HS-27A (cell line): Measurements from ENCODE around the gene PRXL2A.
"Not testable (repeated sequence)": the region's sequence is repeated elsewhere in the genome, so short reads cannot be mapped to it uniquely, and the experiment has no call there.

Experiments used
- DNase-seq: peaks from one replicate; pipeline ENCODE4 v3.0.0-alpha.2; 2012; ENCODE audit warnings: low read depth, missing footprints

PRXL2A gene

DNA sequence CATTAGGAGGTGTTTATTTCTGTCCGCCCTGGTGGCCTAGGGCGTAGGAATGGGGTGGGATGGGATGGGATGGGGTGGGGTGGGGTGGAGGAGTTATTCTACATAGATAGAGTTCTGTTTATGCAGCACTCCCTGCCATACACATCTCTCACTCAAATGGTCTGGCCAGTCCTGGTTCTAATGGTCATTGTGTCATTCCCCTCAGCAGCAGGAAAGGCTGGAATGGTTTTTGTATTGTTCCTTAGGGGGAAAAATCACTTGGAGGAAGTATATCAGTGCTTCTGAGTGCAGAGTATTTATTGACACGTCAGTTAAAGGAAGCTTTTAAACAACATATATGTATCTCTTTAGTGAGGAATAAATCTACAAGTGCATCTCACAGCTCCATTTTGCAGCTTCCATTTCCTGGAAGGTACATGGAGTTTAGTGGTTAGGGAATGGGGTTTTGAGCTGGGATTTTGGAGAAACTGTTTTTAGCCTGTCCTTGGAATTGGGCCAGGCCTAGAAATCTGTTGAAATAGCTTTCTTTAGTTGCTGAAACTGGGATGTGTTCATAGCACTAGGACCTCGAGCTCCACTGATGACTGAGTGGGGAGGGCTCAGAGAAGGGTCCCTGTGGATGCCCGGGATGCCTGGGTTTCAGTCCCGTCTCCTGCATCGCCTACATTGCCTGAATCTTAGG lies 54.1 kb downstream of the PRXL2A start:
- no peak for DNase-seq

DNA sequence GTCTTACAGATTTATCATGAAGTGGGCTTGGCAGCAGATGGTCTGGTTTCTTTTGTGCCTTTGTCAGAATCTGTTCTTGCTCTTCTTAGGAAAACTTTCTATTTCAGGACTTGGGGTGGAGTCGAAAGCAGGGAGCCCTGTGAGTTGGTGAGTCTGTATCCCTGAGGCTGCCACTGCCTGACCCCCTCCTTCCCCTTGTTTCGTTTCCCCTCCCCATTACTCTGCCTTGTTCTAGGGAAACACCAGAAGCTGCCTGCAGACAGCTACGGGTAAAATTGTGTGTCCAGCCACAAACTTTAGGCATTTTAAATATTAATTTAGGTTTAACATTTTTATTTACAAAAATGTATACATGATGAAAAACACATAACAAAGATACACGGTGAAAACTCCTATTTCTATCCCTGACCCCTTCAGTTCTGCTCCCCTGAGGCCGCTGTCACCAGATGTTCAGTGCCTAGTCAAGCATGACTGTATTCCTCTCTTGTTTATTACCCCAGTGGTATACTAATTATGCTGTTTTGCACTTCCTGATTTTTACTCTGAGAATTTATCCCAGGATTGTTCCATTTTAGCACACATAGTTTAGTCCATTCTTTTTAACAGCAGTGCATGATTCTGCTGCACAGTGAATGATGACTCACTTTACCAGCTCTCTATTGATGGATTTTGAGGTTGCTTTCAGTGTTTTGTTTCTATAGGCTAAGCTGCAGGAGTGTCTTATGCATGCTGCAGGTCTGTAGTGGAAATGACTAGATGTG lies 54.8 kb downstream of the PRXL2A start:
- no peak for DNase-seq

DNA sequence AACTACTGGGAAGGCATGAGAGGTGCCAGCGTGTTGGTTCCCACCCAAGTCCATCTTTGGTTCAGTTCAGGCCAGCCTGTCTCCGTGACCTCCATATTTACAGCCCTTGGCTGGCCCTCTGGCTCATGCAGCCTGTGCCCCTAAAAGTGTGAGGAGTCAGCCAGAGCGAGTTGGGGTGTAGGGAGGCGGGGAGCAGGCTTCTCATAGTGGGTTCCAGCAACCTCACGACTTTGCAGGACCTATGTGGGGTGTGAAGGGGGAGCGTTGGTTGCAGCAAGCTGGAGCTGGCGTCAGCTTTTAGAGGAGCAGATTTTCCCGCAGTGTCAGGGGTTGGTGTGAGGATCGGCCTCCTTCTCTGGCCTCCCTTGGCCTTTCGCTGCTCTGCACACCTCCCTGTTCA lies 55.5 kb downstream of the PRXL2A start:
- DNase-seq = no peak

DNA sequence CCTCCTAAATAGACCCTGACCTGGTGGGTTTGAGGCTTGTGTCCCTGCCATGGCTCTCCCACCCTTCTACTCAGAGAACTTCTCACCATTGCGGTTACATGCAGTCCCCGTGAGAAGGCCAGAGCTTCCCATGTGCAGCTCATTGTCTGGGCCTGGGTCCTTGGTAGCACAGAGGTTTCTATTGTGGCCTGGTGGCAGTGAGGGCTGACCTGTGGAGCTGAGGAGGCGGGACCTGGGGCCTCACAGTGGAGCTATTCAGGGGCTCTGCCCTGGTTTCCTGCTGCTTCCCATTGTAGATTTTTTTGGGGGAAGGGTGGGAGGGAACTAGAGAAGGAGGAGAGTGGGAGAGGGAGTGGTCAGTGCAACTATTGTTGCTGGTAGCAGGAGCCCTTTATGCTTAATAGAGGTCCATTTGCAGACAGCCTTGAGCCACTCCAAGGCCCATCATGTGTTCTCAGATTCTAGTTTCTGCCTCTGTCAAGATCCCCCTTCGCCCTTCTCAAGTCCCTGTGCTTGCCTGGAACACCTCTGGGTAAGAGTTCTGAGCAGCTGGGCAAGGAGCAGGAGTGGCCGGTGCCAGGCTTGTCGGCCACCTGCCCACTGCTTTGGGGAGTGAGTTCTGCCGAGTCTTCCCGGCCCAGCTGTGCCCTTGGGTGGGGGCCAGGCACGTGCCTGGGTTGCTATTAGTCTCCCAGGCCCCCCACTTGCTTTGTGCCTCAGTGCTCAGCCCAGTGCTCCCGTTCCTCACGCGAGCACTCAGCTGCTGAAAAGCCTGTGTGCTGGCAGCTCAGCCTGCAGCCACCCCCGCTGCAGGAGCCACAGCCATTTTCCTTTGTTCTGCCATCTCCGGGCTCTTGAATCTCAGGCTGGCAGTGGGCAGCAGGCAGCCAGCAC lies 56.5 kb downstream of the PRXL2A start:
- DNase-seq = no peak

DNA sequence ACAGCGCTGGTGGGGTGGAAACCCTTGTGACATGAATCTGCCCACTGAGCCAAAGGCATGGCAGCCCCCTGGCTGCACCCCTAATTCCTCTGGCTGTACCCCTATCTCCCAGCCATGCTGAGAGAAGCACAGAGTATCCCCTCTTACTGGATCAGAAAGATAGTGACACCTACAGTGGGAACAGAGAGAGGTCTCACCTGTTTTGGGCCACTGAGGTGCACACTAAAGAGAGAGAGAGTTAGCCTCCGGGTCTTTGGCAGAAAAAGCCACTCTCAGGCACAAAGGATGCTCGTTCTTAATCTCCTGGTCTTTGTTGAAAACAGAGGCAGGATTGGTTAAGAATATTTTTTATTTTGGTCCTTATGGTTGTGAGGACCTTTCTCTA lies 57.1 kb downstream of the PRXL2A start:
- no peak for DNase-seq

DNA sequence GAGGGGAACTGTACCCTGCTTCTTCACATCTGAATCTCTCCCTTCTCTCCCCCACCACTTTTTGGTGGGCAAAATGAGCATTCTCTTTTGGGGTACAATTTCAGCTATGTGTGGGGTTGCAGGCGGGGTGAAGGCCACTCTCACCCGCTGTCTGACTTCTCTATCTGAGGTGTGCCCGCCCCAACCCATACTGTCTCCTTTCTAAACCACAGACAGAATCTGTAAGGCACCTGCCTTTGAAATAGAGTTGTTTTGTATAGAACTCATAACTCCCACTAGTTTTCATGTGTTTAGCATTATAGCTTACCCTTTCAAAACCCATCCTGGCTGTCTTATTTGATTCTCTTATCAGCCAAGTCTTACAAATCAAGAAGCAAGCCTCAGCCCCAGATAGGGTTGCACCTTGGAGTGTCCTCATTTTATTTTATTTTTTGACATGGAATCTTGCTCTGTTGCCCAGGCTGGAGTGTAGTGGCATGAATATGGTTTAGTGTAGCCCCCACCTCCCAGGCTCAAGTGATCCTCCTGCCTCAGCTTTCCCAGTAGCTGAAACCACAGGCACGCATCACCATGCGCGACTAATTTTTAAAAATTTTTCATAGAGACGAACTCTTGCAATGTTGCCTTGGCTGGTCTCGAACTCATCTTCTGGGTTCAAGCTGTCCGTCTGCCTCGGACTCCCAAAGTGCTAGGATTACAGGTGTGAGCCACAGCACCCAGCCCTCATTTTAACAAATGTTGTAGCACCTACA lies 57.7 kb downstream of the PRXL2A start:
- no peak for DNase-seq

DNA sequence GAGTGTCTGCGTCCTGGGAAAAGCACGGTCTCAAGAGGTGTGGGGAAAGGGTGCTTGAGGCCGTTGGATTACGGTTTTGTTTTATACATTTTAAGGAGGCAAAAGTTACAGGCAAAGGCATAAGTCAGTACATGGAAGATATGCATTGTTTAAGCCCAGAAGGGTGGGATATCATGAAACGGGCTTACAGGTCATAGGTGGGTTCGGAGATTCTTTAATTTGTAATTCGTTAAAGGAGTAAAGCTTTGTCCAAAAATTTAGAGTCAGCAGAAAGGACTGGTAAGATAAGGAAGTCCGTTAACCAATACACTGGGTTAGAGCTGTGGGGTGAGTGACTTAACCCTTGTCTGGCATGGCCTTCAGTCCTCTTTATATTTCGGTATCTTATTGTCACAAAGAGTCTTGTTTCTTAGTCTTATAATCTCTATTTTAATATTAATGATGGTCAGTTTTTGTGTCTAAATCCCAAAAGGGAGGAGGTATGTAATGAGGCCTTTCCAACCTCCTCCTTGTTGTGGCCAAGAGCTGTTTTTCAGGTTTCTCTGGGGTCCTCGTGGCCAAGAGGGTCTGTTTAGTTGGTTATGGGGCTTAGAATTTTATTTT lies 58.5 kb downstream of the PRXL2A start:
- DNase-seq = no peak

DNA sequence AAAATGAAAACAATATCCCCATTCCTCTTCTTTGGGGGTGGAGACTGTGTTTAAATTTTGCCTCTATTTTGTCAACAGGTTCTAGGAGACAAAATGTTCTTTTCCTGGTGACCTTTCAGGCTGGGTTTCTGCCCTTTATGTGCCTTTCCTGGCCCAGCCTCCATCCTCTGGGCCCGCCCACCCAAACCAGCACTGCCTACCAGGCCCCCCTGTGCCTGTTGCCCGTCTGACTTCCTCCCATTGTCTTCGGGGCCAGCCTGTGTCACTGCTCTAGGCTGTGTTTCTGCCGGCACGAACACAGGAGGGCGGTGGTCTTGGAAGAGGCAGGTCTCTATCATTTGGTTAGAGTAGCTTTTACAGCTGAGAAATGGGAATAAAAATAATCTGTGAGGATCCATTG lies 59.7 kb downstream of the PRXL2A start:
- DNase-seq = no peak

DNA sequence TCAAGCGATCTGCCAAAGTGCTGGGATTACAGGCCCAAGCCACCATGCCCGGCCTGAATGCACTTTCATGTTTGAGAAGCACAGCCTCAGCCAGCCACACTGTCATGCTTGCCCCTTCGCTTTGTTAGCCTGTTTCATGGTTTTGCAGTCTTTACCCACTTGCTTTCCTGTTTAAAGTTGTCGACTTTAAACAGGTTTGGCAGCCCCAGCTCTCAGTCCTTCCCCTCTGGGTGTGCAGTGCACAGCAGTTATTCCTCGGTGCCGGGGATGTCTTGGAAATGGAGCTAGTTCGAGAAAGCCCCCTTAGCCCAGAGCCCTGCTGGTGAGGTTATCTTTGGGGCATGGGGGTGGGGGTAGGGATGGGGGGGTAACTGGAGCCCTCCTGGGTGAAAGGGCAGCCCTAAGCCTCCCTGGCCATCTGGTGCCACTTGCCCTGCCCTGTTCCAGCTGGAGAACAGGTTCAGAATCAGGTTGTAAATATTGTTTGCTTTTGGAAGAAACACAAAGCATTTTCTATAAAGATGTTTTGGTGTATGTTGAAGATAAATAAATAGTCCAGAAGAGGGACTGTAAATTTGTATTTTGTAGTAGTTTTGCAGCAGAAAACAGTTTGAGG lies 60.6 kb downstream of the PRXL2A start:
- DNase-seq = no peak

DNA sequence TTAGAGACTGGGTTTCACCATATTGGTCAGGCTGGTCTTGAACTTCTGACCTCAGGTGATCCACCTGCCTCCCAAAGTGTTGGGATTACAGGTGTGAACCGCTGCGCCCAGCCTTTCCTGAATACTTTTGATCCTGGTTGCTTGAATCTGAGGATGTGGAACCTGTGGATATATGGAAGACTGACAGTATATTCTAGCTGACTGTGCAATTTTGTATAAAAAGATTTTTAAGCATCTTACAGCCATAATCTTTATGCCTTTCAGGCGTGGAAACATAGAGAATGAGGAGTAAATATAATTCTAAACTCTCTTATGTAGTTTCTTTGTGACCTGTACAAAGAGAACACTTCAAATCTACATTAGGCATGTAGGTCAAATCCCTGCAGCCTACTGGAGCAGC lies 61.9 kb downstream of the PRXL2A start:
- DNase-seq = no peak

DNA sequence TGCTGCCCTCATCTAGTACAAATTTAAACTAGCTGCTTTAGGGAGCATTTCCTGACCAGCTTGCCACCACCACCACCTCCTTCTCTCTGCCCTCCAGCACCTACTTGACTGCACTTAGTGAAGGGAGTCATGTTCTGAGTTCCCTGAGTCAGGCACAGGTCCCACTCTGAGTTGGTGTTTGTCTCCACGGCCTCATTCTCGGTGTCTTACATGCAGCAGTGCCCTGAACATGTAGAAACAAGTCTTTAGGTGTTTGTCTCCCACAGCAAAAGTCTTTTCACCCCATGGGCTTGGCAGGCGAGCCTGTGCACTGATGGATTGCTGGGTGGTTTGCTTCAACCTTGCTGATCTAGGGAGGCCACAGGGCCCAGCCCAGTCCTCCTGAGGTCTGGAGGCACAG lies 62.6 kb downstream of the PRXL2A start:
- DNase-seq = no peak

DNA sequence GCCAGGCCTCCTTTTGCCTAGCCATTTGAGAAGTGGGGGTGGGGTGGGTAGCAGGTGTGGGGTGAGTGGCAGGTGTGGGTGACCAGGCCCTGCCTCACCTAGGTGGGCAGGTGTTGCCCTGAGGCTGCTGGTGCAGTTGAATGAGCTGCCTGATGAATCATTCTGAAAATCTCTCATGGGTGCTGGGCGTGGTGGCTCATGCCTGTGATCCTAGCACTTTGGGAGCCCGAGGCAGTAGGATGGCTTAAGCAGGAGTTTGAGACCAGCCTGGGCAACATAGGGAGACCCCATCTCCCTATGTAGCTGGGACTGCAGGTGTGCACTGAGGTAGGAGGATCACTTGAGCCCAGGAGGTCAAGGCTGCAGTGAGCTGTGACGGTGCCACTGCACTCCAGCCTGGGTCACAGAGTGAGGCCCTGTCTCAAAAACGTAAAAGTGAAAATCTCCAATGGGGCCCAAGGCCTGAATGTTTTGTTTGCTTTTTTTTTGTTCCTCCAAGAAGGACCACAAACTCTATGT lies 63.4 kb downstream of the PRXL2A start:
- DNase-seq = no peak

DNA sequence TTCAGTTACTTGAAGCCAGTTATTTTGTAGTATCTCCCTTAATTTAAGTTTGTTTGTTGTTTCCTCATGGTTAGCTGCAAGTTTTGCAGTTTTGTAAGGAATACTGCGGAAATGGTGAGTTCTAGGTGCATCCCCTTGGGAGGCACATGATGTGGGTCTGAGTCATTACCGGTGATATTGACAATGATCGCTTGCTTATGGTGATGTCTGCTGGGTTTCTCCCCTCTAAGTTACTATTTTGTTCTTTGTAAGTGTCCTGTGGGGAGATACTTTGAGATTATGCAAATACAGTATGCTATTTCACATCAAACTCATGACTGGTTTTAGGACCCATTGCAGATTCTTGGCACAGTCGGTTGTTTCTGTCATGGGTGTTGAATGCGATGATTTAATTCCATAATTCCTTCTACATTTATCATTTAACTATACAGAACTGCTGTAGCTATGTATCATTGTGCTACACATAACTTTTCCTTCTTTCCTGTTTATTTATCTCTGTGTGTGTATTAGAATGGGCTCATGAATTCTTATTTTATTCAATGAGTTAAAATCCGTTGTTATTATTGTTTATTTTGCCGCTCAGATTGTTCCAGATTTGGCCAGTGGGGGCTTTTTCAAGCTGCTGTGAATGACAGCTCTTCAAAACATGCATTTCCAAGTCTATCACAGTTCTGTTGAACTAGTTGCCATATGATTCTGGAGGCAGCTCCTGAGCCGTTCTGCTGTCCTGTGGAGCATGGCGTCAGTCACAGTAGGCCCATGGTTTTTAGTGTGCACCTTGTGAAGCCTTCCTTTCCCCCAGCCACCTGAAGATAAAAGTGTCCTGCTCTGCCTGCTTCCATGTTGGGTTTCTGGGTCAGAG lies 64.1 kb downstream of the PRXL2A start:
- DNase-seq = no peak

DNA sequence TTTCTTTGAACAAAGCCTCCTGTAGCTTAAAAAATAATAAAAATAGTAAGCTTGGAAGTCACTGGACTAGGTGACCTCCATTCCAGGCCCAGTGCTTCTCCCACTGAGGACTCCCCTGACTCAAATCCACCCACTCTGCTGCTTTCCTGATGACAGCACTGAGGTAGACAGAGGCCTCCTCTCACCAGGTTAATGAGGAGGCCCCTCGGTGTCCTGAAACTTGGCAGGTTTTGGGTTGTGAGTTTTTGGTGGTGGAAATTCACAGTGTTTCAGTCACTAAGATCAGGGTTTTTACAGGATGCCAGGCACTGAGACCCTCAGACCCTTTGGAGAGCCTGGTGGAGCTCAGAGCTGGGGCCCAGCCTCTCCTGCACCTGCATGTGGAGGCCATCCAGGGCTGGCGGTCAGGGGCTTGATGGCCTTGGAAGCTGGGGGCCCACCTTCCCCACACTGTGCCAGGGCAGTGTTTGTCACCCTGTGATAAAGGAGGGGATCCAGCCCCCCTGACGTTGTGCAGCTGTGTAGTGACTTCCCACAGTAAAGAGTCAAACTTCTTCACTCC lies 64.8 kb downstream of the PRXL2A start:
- DNase-seq = no peak

DNA sequence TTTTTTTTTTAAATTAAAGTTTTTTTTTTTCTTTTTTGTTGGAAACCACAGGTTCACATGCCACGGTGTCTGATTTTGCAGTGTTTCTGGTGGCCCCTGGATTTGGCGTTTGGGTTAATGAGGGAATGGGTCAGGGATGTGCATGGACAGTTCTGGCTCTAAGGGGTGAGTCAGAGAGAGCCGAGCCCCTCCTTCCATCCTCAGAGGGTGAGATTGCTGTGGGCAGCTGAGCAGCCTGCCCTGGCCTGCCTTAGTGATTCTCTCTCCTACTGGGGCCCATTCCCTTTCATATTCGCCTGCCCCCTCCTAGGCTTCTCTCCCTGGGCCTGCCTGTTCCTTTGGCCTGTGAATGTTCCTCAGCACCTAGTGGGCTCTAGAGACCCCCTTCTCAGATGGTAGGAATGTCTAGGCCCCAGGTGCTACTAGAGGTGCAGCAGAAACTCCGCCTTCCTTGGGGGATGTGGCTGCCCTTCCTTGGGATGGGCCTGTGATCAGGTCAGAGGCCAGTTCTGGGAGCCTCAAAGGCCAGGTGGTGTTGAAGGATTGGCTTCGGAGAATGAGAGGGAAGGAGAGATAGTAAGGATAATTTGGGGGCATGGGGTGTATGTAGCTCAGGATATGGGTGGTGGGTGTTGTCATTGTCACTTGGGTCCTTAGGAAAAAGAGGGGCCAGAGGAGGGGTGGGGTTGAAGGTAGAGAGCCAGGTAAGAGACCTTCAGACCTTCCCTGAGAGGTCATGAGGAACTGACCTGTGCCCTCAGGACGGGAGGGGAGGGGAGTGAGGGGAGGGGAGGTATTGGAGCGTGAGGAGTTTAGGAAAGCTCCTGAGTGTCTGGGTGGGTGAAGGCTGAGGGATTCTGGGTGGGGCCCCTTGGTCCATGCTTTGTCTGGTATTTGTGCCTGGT lies 65.6 kb downstream of the PRXL2A start:
- no peak for DNase-seq

DNA sequence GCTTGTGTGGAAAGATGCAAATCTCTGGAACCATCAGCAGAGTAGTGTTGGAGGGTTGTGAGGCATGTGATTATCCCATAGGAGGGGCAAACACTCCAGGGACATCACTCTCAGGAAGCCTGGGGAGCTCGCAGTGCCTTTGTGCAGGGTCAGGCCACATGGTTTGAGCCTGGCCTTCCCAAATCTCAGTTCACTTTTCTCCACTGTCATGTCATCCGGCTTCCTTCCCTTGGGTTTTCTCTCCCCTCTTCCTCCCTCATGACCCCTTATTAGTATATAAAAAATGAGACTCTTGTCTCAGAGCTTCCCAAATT lies 66.2 kb downstream of the PRXL2A start:
- no peak for DNase-seq

DNA sequence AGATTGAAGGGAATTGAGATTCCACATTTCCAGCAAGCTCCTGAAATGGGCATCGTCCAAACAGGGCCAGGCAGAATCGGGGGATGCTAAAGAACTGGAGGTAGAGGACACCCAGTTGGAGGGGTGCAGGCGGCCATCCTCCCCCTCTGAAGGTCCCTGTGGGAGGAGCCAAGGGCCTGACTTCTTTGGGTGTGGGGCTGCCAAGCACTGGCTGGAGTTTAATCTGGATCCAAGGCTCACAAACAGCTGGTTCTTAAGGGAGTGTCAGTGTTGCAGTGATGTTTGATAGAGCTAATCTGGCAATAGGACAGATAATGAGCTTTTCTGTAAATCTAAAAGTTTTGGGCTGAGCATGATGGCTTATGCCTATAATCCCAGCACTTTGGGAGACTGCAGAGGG lies 66.6 kb downstream of the PRXL2A start:
- no peak for DNase-seq

DNA sequence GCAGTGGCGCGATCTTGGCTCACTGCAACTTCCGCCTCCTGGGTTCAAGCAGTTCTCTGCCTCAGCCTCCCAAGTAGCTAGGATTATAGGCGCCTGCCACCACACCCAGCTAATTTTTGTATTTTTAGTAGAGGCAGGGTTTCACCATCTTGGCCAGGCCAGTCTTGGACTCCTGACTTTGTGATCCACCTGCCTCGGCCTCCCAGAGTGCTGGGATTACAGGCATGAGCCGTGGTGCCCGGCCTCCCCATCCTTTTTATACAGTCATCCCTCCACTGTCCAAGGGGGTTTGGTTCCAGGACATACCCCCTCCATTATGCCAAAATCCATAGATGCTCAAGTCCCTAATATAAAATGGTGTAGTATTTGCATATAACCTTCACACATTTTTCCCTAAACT lies 67.3 kb downstream of the PRXL2A start:
- DNase-seq = not testable (repeated sequence)

DNA sequence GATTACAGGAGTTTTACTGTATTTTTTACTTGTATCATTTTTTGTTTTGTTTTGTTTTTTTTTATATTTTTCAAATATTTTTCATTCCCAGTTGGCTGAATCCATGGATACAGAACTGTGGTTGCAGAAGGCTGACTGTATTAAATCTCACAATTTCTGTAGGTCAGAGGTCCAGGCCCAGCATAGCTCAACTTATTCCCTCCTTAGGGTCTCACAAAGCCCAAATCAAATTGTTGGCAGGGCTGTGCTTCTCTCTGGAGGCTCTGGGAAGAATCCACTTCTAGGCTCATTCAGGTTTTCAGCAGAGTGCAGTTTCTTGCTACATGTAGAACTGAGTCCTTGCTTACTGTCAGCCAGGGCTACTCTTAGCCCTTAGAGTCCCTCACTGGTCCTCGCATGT lies 68.3 kb downstream of the PRXL2A start:
- no peak for DNase-seq
